GM13977 (cell line): Measurements from ENCODE around the gene CCIN.
A peak's percentile ranks its signal among the peaks of the same experiment; 100 is the strongest.

Source experiments
- DNase-seq: peaks from one replicate; pipeline ENCODE4 v3.0.0; 2012; ENCODE audit warnings: low spot score
- CTCF ChIP-seq: IDR thresholded peaks from 2 replicates; pipeline ENCODE4 v1.5.1; 2012; ENCODE audit warnings: mild to moderate bottlenecking, control low read depth; ENCODE audit not compliant: insufficient read depth; ENCODE audit errors: extremely low read depth, missing control alignments
- in situ Hi-C: fragments of 300-500 bp; cut with MboI; formaldehyde crosslinking; loops from one replicate; pipeline ENCODE4 v1.12.0; 2022; ENCODE audit warnings: low sequenced_read_pairs, low pct_unique_long_range_greater_than_20kb, mixed read lengths, inconsistent platforms; ENCODE audit not compliant: unreplicated experiment

The CCIN gene

GRCh38 chr9:36151316-36152210, 17.6 kb upstream of the CCIN start:
- in situ Hi-C loops: no loop called here
- no peak for TF ChIP-seq CTCF
- peak; percentile 72 for DNase-seq

- in situ Hi-C loops: no loop called here
- no peak for DNase-seq
- TF ChIP-seq CTCF: no peak
These were observed 16.3 kb upstream of the CCIN start for GRCh38 chr9:36152741-36153438.

- in situ Hi-C loops: no loop called here
- TF ChIP-seq CTCF: no peak
- no peak for DNase-seq
These were observed 15.4 kb upstream of the CCIN start for GRCh38 chr9:36153746-36154145.

- DNase-seq: no peak
- in situ Hi-C loops: no loop called here
- TF ChIP-seq CTCF: no peak
These were observed 14.7 kb upstream of the CCIN start for GRCh38 chr9:36154331-36154952.

GRCh38 chr9:36156116-36156515, 13.1 kb upstream of the CCIN start:
- no peak for TF ChIP-seq CTCF
- no peak for DNase-seq
- in situ Hi-C loops: no loop called here

- no peak for DNase-seq
- in situ Hi-C loops: no loop called here
- no peak for TF ChIP-seq CTCF
These were observed 11.1 kb upstream of the CCIN start for GRCh38 chr9:36158122-36158521.
